K562 (cell line): ENCODE results near the gene MYOM3. TPM values are rescaled to one million over a fixed set of nuclear protein-coding genes. Genes with fewer than 3 reads are reported as not detected.
A peak's percentile ranks its signal among the peaks of the same experiment; 100 is the strongest.

ENCODE experiments used
- ATAC-seq: fragments of 200-7000 bp; cut with Tn5 transposase; 3 replicates; pipeline ENCODE4 v1.9.1; 2020; ENCODE audit warnings: moderate library complexity
- BruUV-seq: library from RNA; stranded (reverse); fragments of 400-500 nt; replicated peaks from 2 replicates; lab custom pipeline; 2021; lab: Mats Ljungman, UMichigan
- CTCF ChIA-PET: fragments of 300-600 bp; formaldehyde crosslinking; extraction: SDS; loops from one replicate; lab custom pipeline; 2021; ENCODE audit warnings: low intra/inter-chr PET ratio; lab: Yijun Ruan, JAX
- POLR2A ChIA-PET: fragments of 300-600, 350-650 bp; sonication (Branson Sonifier 250); formaldehyde crosslinking; extraction: SDS; loops from one replicate; lab custom pipeline; 2021; ENCODE audit warnings: antibody characterized with exemption, inconsistent platforms; lab: Yijun Ruan, JAX
- DNase-seq, 4 experiments: peaks; one replicate each; pipeline versions ENCODE4 v3.0.0 to v3.0.0-alpha.2; 2011 to 2018; ENCODE audit warnings: low spot score in 3 of 4, mixed read lengths in 3 of 4; ENCODE audit errors: extremely low read depth in 1 of 4
- FAIRE-seq: peaks from 2 replicates; lab custom pipeline; 2011; peaks lifted over from hg19 to GRCh38; lab: Jason Lieb, UNC
- H2AFZ ChIP-seq: 2 replicates; pipeline ENCODE4 v1.6.0; 2011; ENCODE audit warnings: low read depth, low read length, control low read depth, inconsistent platforms
- H3K27ac ChIP-seq: fragments of 200-600 bp; 3 replicates; pipeline ENCODE4 v1.8.0; 2011; ENCODE audit warnings: low read depth, mild to moderate bottlenecking, control low read depth, inconsistent platforms, low read length, moderate library complexity, mixed read lengths; ENCODE audit errors: extremely low read depth
- H3K27me3 ChIP-seq, 2 experiments: fragments of 300-600 bp in 1 of 2; 2 replicates in 1 of 2; 3 replicates in 1 of 2; pipeline versions ENCODE4 v1.6.0 to v1.8.0; 2011; ENCODE audit warnings: inconsistent platforms in 2 of 2, low read length in 2 of 2, mild to moderate bottlenecking in 1 of 2, mixed read lengths in 1 of 2, moderate library complexity in 1 of 2; ENCODE audit not compliant: control insufficient read depth in 2 of 2, insufficient read depth in 2 of 2
- H3K36me3 ChIP-seq: fragments of 300-600 bp; 3 replicates; pipeline ENCODE4 v1.8.0; 2011; ENCODE audit warnings: mild to moderate bottlenecking, low read length, inconsistent platforms; ENCODE audit not compliant: control insufficient read depth, insufficient read depth
- H3K4me1 ChIP-seq, 2 experiments: fragments of 200-600 bp in 1 of 2; replicated peaks in 1 of 2; 2 replicates in 1 of 2; 3 replicates in 1 of 2; pipeline versions ENCODE4 v1.5.1 to v1.8.0; 2011; ENCODE audit warnings: inconsistent platforms in 2 of 2, low read length in 2 of 2, mild to moderate bottlenecking in 1 of 2, mixed read lengths in 1 of 2, moderate library complexity in 1 of 2; ENCODE audit not compliant: control insufficient read depth in 2 of 2, insufficient read depth in 2 of 2
- H3K4me2 ChIP-seq: 2 replicates; pipeline ENCODE4 v1.6.1; 2011; ENCODE audit warnings: low read length, control low read depth, inconsistent platforms, mixed read lengths; ENCODE audit not compliant: insufficient read depth
- H3K4me3 ChIP-seq: fragments of 200-600 bp; sonication (generic), shearing (Covaris generic); 2 replicates; pipeline ENCODE4 v1.5.1; 2016; ENCODE audit warnings: control low read depth, inconsistent platforms
- H3K79me2 ChIP-seq: fragments of 200-600 bp; 3 replicates; pipeline ENCODE4 v1.8.0; 2011; ENCODE audit warnings: low read length, inconsistent platforms; ENCODE audit not compliant: control insufficient read depth, insufficient read depth
- H3K9ac ChIP-seq, 2 experiments: 2 replicates each; pipeline versions ENCODE4 v1.6.0 to v1.6.1; 2011; ENCODE audit warnings: low read depth in 2 of 2, low read length in 2 of 2, control low read depth in 1 of 2, inconsistent platforms in 1 of 2, mild to moderate bottlenecking in 1 of 2, mixed read lengths in 1 of 2; ENCODE audit not compliant: insufficient read depth in 1 of 2
- H3K9me1 ChIP-seq: one replicate; pipeline ENCODE4 v1.6.0; 2011; ENCODE audit warnings: inconsistent platforms, mild to moderate bottlenecking, low read length, moderate library complexity; ENCODE audit not compliant: control insufficient read depth, insufficient read depth
- H3K9me3 ChIP-seq: replicated peaks from 2 replicates; pipeline ENCODE4 v1.5.1; 2011; ENCODE audit warnings: low read depth, low read length, inconsistent platforms; ENCODE audit not compliant: control insufficient read depth, insufficient read depth
- H4K20me1 ChIP-seq: replicated peaks from 2 replicates; pipeline ENCODE4 v1.6.1; 2011; ENCODE audit warnings: low read length, inconsistent platforms, mixed read lengths; ENCODE audit not compliant: control insufficient read depth, insufficient read depth
- CEBPB ChIP-seq: fragments of 450-650 bp; IDR thresholded peaks from 2 replicates; pipeline ENCODE4 v1.6.1; 2016; ENCODE audit warnings: missing genetic modification characterization, missing compliant biosample characterization
- CTCF ChIP-seq, 3 experiments: IDR thresholded peaks in 2 of 3; conservative IDR thresholded peaks in 1 of 3; 2 replicates each; pipeline ENCODE4 v1.5.1; 2011 to 2012; ENCODE audit warnings: low read length in 3 of 3, mild to moderate bottlenecking in 3 of 3, control low read depth in 2 of 3, improper control_type of control experiment in 1 of 3, inconsistent platforms in 1 of 3, low read depth in 1 of 3, mixed read lengths in 1 of 3, moderate library complexity in 1 of 3; ENCODE audit not compliant: insufficient read depth in 2 of 3
- DACH1 ChIP-seq: fragments of 450-650 bp; IDR thresholded peaks from 2 replicates; pipeline ENCODE4 v1.6.1; 2018; ENCODE audit not compliant: partially characterized antibody
- FOSL1 ChIP-seq: fragments of 200-800 bp; sonication (Bioruptor generic); conservative IDR thresholded peaks from 2 replicates; pipeline ENCODE4 v1.6.1; 2016; ENCODE audit warnings: missing genetic modification characterization, missing compliant biosample characterization
- MXD1 ChIP-seq: fragments of 250-450 bp; sonication (Bioruptor Pico); IDR thresholded peaks from 2 replicates; pipeline ENCODE4 v1.8.0; 2021; ENCODE audit warnings: borderline replicate concordance, mild to moderate bottlenecking, moderate library complexity; ENCODE audit not compliant: poor library complexity, severe bottlenecking
- PRDM10 ChIP-seq: fragments of 450-650 bp; IDR thresholded peaks from 2 replicates; pipeline ENCODE4 v1.6.1; 2018; ENCODE audit not compliant: partially characterized antibody
- RHOXF2B ChIP-seq: fragments of 250-450 bp; sonication (Bioruptor Pico); conservative IDR thresholded peaks from 2 replicates; pipeline ENCODE4 v1.5.1; 2021
- XRCC3 ChIP-seq: fragments of 450-650 bp; IDR thresholded peaks from 2 replicates; pipeline ENCODE4 v1.6.1; 2017; ENCODE audit warnings: mild to moderate bottlenecking, moderate library complexity
- ZBTB9 ChIP-seq: fragments of 450-650 bp; formaldehyde crosslinking; IDR thresholded peaks from 2 replicates; pipeline ENCODE4 v1.4.0; 2020; ENCODE audit warnings: mild to moderate bottlenecking, moderate library complexity
- ZNF133 ChIP-seq: fragments of 250-450 bp; sonication (Bioruptor Pico); IDR thresholded peaks from 2 replicates; pipeline ENCODE4 v1.4.0; 2020; ENCODE audit warnings: mild to moderate bottlenecking
- ZNF239 ChIP-seq: fragments of 250-450 bp; sonication (Bioruptor Pico); IDR thresholded peaks from 2 replicates; pipeline ENCODE4 v1.4.0; 2020; ENCODE audit warnings: mild to moderate bottlenecking
- ZNF282 ChIP-seq: sonication (generic); formaldehyde crosslinking; IDR thresholded peaks from 2 replicates; pipeline ENCODE4 v1.8.1; 2023; ENCODE audit warnings: missing genetic modification reagents
- ZNF316 ChIP-seq: fragments of 450-650 bp; IDR thresholded peaks from 2 replicates; pipeline ENCODE4 v1.6.1; 2016
- ZNF436 ChIP-seq: fragments of 250-450, 450-650 bp; sonication (Bioruptor Pico); formaldehyde crosslinking; IDR thresholded peaks from 2 replicates; pipeline ENCODE4 v1.7.0; 2020; ENCODE audit warnings: mild to moderate bottlenecking
- WGBS: fragments of 100-300 bp; shearing (Covaris generic); methylation state at CpG from one replicate; pipeline ENCODE4 v1.1.6; 2016; ENCODE audit warnings: low coverage, mixed read lengths; ENCODE audit not compliant: insufficient coverage; ENCODE audit errors: missing lambda C conversion rate; 5-methylcytosine and 5-hydroxymethylcytosine counted together
- in situ Hi-C: fragments of 300-500 bp; cut with MboI; formaldehyde crosslinking; loops from 4 replicates; pipeline ENCODE4 v1.15.0; 2018; ENCODE audit warnings: inconsistent platforms, mixed read lengths
- intact Hi-C: fragments of 100-400 bp; cut with micrococcal nuclease; formaldehyde crosslinking; loops from 2 replicates; pipeline ENCODE4 v1.14.2; 2022
- polyA plus RNA-seq, 8 experiments: library from polyadenylated mRNA; depleted of rRNA in 4 of 8; stranded (reverse) in 5 of 8; unstranded in 3 of 8; fragments of >200 nt; fragmentation: Nextera tagmentation in 2 of 8; fragmentation: Illumina TruSeq in 1 of 8; extraction: Ambion mirVana in 2 of 8; extraction: Trizol in 1 of 8; gene quantifications; 2 replicates each; pipeline versions ENCODE4 v1.2.1 to v1.2.3, GENCODE V29; 2011 to 2014; ENCODE audit warnings: inconsistent platforms in 1 of 8, missing spikeins in 1 of 8
- total RNA-seq, 7 experiments: library from RNA; depleted of rRNA in 6 of 7; stranded (reverse); fragments of >200 nt in 6 of 7; fragmentation: Illumina TruSeq in 2 of 7; extraction: Trizol in 2 of 7; gene quantifications; 2 replicates each; pipeline versions ENCODE4 v1.2.1 to v1.2.3, GENCODE V29; 2011 to 2021; ENCODE audit warnings: low replicate concordance in 1 of 7
- TF ChIP-seq, protein P1 (sequence below): fragments of 450-650 bp; IDR thresholded peaks from 2 replicates; pipeline ENCODE4 v1.6.1; 2016

MYOM3 gene
- total and polyA plus RNA-seq, 9 of the 15 experiments (the other 6 are each of a cell fraction or from before 2014, with no cell fraction given): 0.01 TPM; not detected in 8

DNA sequence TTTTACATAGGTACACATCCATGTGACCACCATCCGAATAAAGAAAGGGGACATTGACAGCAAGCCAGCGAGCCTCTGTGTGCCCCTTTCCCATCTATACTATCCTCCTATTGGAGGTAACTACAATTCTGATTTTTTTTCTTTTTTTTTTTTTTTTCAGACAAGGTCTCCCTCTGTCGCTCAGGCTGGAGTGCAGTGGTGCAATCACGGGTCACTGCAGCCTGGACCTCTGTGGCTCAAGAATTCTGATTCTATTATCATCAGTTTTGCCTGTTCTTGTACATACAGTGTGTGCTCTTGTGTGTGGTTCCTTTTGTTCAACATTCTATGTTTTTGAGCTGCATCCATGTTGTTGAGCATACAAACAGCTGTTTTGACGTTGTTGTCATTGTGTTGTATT, 75.8 kb downstream of the MYOM3 start:
- FAIRE-seq: no peak
- no peak overlapping the region for H3K27ac ChIP-seq
- WGBS: 0% methylated on average over 5 of the region's 5 CpGs
- no peaks in the 10 kb centered on the region for H4K20me1 ChIP-seq
- ChIA-PET POLR2A (interaction anchor here (0.6 to 0.7 kb wide), 2 partner anchors 9 to 16 kb away, joined by 3 to 4 read pairs; no protein-coding TSS in a partner anchor), CTCF (no interaction called here)
- no peaks in the 10 kb centered on the region for H3K36me3 ChIP-seq
- no peak overlapping the region for H3K4me3 ChIP-seq
- no peaks in the 10 kb centered on the region for H3K79me2 ChIP-seq
- no peaks in the 10 kb centered on the region for H3K9me1 ChIP-seq
- intact Hi-C loops (no loop called here), in situ Hi-C loops (no loop called here)
- DNase-seq: no peak
- no peaks in the 10 kb centered on the region for H3K9me3 ChIP-seq
- H3K27me3 ChIP-seq: peaks cover 9 to 12% of the 10 kb centered on the region in 2 experiments; a peak in 2 of 5 replicates
- ATAC-seq: peak; percentile 67
- H2AFZ ChIP-seq: no peak overlapping the region
- BruUV-seq: no TSS peak
- H3K4me1 ChIP-seq: peaks cover 0 to 3% of the 10 kb centered on the region in 2 experiments; a peak in 1 of 5 replicates
- H3K4me2 ChIP-seq: no peak overlapping the region
- no peak overlapping the region for H3K9ac ChIP-seq
- TF ChIP-seq ZNF436: no peak
- TF ChIP-seq ZNF133 (CRISPR knock-in tag): no peak
- TF ChIP-seq CTCF (IDR thresholded peaks at IDR 0.05 in 2 of 3, conservative IDR thresholded peaks at IDR 0.05 in 1 of 3; ENCODE audit: insufficient read depth in 2 of 3, low read depth in 1 of 3, low read length in 3 of 3): 0 out of 6 replicates have a peak, but pooled peaks of 1 of the 3 experiments have one; percentile 4
- TF ChIP-seq ZNF239 (CRISPR knock-in tag): no peak
- TF ChIP-seq PRDM10: no peak
- TF ChIP-seq MXD1 (CRISPR knock-in tag): no peak
- TF ChIP-seq RHOXF2B (CRISPR knock-in tag): no peak
- TF ChIP-seq FOSL1 (tag): no peak
- TF ChIP-seq CEBPB (tag): 0 out of 2 replicates have a peak, but pooled peaks have one; percentile 18
- TF ChIP-seq ZNF282 (CRISPR knock-in tag): no peak
- TF ChIP-seq ZNF316: no peak
- no peak for TF ChIP-seq ZBTB9 (CRISPR knock-in tag)
- peak; percentile 34 for TF ChIP-seq DACH1
- TF ChIP-seq XRCC3: no peak
- TF ChIP-seq, protein P1, sequence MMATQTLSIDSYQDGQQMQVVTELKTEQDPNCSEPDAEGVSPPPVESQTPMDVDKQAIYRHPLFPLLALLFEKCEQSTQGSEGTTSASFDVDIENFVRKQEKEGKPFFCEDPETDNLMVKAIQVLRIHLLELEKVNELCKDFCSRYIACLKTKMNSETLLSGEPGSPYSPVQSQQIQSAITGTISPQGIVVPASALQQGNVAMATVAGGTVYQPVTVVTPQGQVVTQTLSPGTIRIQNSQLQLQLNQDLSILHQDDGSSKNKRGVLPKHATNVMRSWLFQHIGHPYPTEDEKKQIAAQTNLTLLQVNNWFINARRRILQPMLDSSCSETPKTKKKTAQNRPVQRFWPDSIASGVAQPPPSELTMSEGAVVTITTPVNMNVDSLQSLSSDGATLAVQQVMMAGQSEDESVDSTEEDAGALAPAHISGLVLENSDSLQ: peak; percentile 42; the same call in 1 of the 2 replicates
